ENCODE results near the gene MPND.

The MPND gene

DNA sequence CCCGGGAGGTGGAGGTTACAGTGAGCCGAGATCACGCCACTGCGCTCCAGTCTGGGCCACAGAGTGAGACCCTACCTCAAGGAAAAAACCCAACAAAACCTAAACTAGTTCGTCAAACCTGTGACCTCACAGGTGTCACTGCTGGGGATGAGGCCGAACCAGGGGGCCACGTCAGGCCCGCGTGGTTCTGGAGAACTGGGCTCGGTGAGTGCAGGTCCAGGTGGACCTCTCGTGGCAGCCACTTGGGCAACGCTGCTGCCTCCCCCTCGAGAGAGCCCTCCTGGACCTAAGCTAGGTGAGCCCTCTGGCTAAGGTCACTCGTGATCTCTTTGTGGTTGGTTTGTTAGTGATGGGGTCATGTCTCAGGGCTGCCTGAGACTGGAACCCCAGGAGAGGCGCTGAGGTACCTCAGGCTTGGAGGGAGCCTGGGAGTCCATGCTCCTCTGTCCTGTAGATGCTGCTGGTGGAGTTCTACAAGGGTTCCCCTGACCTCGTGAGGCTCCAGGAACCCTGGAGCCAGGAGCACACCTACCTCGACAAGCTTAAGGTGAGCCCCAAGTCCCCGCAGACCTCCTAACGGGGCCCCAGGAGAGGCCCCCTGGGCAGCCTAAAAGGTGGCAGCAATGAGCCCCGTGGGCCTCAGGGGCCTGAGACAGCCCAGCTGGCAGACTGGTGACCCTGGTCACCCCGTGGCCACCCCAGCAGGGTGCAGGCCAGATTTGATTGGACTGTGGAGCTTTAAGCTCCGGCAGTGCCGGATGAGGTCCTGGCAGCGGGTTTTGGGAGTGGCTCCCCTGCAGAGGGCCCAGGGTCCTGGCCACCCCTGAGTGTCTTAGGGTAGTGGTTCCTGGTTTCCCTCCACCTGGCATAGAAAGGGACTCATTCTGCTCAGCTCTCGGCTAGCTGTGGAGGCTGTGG, 15.6 kb downstream of the MPND start:
- TF ChIP-seq, protein P1, sequence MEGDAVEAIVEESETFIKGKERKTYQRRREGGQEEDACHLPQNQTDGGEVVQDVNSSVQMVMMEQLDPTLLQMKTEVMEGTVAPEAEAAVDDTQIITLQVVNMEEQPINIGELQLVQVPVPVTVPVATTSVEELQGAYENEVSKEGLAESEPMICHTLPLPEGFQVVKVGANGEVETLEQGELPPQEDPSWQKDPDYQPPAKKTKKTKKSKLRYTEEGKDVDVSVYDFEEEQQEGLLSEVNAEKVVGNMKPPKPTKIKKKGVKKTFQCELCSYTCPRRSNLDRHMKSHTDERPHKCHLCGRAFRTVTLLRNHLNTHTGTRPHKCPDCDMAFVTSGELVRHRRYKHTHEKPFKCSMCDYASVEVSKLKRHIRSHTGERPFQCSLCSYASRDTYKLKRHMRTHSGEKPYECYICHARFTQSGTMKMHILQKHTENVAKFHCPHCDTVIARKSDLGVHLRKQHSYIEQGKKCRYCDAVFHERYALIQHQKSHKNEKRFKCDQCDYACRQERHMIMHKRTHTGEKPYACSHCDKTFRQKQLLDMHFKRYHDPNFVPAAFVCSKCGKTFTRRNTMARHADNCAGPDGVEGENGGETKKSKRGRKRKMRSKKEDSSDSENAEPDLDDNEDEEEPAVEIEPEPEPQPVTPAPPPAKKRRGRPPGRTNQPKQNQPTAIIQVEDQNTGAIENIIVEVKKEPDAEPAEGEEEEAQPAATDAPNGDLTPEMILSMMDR (IDR thresholded peaks at IDR 0.05), result no peak

- TF ChIP-seq, protein P1 (IDR thresholded peaks at IDR 0.05), result no peak
These were observed 16.3 kb downstream of the MPND start for GRCh38 chr19:4359627-4360000.

DNA sequence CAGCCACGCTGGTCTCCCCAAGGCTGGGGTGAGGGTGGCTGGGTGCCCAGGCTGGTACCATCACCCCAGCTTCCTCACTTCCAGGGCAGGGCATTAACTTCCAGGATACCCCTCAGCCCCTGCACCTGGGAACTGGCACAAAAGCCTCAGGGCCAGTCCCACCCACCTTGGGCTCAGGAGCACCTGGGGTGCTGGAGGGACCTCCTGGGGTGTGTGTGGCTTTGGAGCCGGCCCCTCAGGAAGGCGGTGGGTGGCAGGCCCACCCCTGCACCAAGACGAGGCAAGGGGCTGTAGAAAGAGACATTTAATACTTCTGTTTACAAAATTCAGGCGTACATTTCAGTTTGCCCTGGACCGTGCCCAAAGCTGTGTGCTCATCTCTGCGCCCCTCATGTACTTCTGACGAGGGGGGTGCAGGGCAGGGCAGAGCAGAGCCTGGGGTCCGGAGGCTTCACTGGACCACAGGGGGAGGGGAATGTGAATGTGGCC, 16.8 kb downstream of the MPND start:
- TF ChIP-seq, protein P1 (IDR thresholded peaks at IDR 0.05), result no peak

GRCh38 chr19:4360641-4361151, 17.3 kb downstream of the MPND start:
- TF ChIP-seq, protein P1 (IDR thresholded peaks at IDR 0.05), result no peak

DNA sequence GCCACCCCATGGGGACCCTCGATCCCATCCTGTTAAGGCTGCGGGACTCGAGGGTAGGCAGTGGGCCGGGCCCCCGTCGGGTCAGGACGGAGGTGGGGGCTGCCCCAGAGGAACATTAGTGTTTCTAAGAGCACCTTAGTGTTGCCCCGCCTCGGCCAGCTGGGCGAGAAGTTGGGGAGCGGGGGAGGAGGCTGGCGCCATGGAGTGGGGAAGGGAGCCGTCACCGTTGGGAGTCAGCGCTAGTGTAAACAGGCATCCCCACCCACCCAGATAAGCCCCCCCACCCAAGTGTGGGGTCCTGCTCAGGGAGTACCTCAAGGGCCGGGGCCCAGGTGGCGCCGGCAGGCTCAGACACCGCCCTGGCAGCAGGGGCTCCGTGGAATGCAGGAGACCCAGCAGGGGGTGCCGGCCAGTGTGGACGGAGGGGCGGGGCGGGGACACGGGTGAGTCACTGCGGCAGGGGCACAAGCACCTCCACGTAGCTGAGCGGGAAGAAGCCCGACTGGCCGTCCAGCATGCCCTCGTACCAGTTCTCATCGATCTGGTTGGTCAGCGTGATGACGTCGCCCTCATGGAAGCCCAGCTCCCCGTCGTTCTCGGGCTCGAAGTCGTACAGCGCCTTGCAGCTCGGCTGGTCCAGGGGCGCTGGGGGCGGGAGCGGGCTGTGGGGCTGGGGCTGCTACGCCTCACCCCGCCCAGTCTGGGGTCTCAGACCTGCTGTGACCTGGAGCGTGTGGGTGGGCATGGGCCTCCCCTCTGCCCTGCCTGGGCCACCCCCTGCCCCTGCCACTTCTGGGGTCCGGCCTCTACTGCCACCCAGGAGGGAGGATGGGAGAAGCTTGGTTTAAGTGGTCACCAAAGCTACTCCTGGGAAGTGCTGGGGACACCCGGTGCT, 18.0 kb downstream of the MPND start:
- TF ChIP-seq, protein P1 (IDR thresholded peaks at IDR 0.05), result no peak

GRCh38 chr19:4362101-4362828, 18.9 kb downstream of the MPND start:
- TF ChIP-seq, protein P1 (IDR thresholded peaks at IDR 0.05), result no peak
